Left lung (tissue), 10 donors: ENCODE results near the gene TDG. TPM values are rescaled to one million over a fixed set of nuclear protein-coding genes. Genes with fewer than 3 reads are reported as not detected.

ENCODE experiments used
- ATAC-seq: fragments of 200-7000 bp; cut with Tn5 transposase; one replicate; pipeline ENCODE4 v1.9.1; 2020; ENCODE audit warnings: moderate library complexity
- DNase-seq, 4 donors: peaks; one replicate each; pipeline ENCODE4 v3.0.0-alpha.2; 2013 to 2020
- H3K27ac ChIP-seq, 2 donors: fragments of 200-600 bp; sonication (generic) in 1 of 2; one replicate each; pipeline versions ENCODE4 v1.5.0 to v1.8.0; 2020 to 2021
- H3K27me3 ChIP-seq, 2 donors: fragments of 200-600 bp; sonication (generic) in 1 of 2; one replicate each; pipeline versions ENCODE4 v1.5.0 to v1.8.0; 2020 to 2021
- H3K36me3 ChIP-seq, 2 donors: fragments of 200-600 bp; sonication (generic) in 1 of 2; one replicate each; pipeline versions ENCODE4 v1.5.0 to v1.8.0; 2020 to 2021
- H3K4me1 ChIP-seq, 2 donors: fragments of 200-600 bp; one replicate each; pipeline ENCODE4 v1.8.0; 2021
- H3K4me3 ChIP-seq, 2 donors: fragments of 200-600 bp; sonication (generic) in 1 of 2; one replicate each; pipeline versions ENCODE4 v1.5.0 to v1.8.0; 2020 to 2021; ENCODE audit warnings: mild to moderate bottlenecking in 1 of 2
- H3K9me3 ChIP-seq, 2 donors: fragments of 200-600 bp; sonication (generic) in 1 of 2; one replicate each; pipeline versions ENCODE4 v1.5.0 to v1.8.0; 2020 to 2021
- CTCF ChIP-seq, 2 donors: fragments of 200-600 bp; sonication (generic) in 1 of 2; IDR thresholded peaks; one replicate each; pipeline versions ENCODE4 v1.5.0 to v1.8.0; 2021; ENCODE audit warnings: antibody characterized with exemption in 2 of 2
- intact Hi-C, 2 donors: fragments of 100-400 bp; cut with DNase I; formaldehyde crosslinking; loops; one replicate each; pipeline versions ENCODE4 v1.11.2 to v1.14.2; 2022
- polyA plus RNA-seq, 6 donors: library from polyadenylated mRNA; unstranded; fragments of 120-200 nt; gene quantifications; one replicate each; pipeline ENCODE4 v1.2.1, GENCODE V29; 2013; ENCODE audit not compliant: insufficient read length in 6 of 6
- total RNA-seq, 2 donors: library from RNA; stranded (reverse); fragmentation: NEBNext Ultra II Directional; extraction: Animal tissue kit (Norgen Biotek cat#: 25700); gene quantifications; one replicate each; pipeline ENCODE4 v1.2.1, GENCODE V29; 2021
- donor health status: DM: no; HTN: yes; CAD: no.
- donor health status: DM: no; HTN: no; CAD: no.

The TDG gene
- total and polyA plus RNA-seq, 8 donors, result 20.5 to 61.2 (median 48.7) TPM

- H3K9me3 ChIP-seq, result no peaks in the 10 kb centered on the region
- intact Hi-C loops, result no loop called here
- peak in 3 of 4 donors; percentile 21 to 53 (median 36) for DNase-seq
- TF ChIP-seq CTCF (IDR thresholded peaks at IDR 0.05), result no peak
- peak overlapping the region; percentile 58 to 96 for H3K4me3 ChIP-seq
- H3K36me3 ChIP-seq, result peaks cover 0 to 19% of the 10 kb centered on the region in 2 donors
- no peak for ATAC-seq
- H3K4me1 ChIP-seq, result peaks cover 16 to 40% of the 10 kb centered on the region in 2 donors
- no peaks in the 10 kb centered on the region for H3K27me3 ChIP-seq
- peak overlapping the region; percentile 95 for H3K27ac ChIP-seq
Measured at GRCh38 chr12:103928682-103929045, 37.0 kb upstream of the TDG start.

GRCh38 chr12:103929046-103929783 lies 36.5 kb upstream of the TDG start:
- intact Hi-C loops, result no loop called here

GRCh38 chr12:103929784-103930033 lies 36.0 kb upstream of the TDG start:
- H3K27ac ChIP-seq, result peak overlapping the region; percentile 95
- H3K4me1 ChIP-seq, result peaks cover 16 to 50% of the 10 kb centered on the region in 2 donors
- H3K27me3 ChIP-seq, result no peaks in the 10 kb centered on the region
- DNase-seq, result peak in 1 of 4 donors; percentile 89
- TF ChIP-seq CTCF (IDR thresholded peaks at IDR 0.05), result no peak
- peaks cover 0 to 29% of the 10 kb centered on the region in 2 donors for H3K36me3 ChIP-seq
- intact Hi-C loops, result no loop called here
- ATAC-seq, result no peak
- no peaks in the 10 kb centered on the region for H3K9me3 ChIP-seq
- peak overlapping the region; percentile 58 to 96 for H3K4me3 ChIP-seq

More at GRCh38 chr12:103929046-103929783, 36.5 kb upstream of the TDG start:
- Histone ChIP-seq H3K9me3 (no peaks in the 10 kb centered on the region), H3K36me3 (peaks cover 0 to 25% of the 10 kb centered on the region in 2 donors), H3K27ac (peak overlapping the region; percentile 95), H3K27me3 (no peaks in the 10 kb centered on the region), H3K4me3 (peak overlapping the region; percentile 58 to 96), H3K4me1 (peaks cover 16 to 45% of the 10 kb centered on the region in 2 donors)
- ATAC-seq (peak; percentile 76), DNase-seq (peak; percentile 87 to 94 (median 92))
- TF ChIP-seq CTCF (IDR thresholded peaks at IDR 0.05), result no peak

GRCh38 chr12:103930034-103930786 lies 35.5 kb upstream of the TDG start, which contains the start of gene HSP90B1:
HSP90B1 (plus strand) TSS chr12:103930410; CDS start chr12:103930516, 106 bp downstream.
- DNase-seq (peak; percentile 97 to 100 (median 99)), ATAC-seq (peak; percentile 91)
- Histone ChIP-seq H3K4me3 (peak within 1 kb of the TSS; percentile 77 to 96), H3K27me3 (no peaks in the 10 kb centered on the region), H3K9me3 (no peaks in the 10 kb centered on the region), H3K4me1 (peaks cover 17 to 55% of the 10 kb centered on the region in 2 donors), H3K27ac (peak within 1 kb of the TSS; percentile 95), H3K36me3 (peaks cover 0 to 34% of the 10 kb centered on the region in 2 donors)
- TF ChIP-seq CTCF (IDR thresholded peaks at IDR 0.05), result no peak
- intact Hi-C loops, result no loop called here
